ENCODE results near the gene KIAA1958. TPM values are rescaled to one million over a fixed set of nuclear protein-coding genes. Genes with fewer than 3 reads are reported as not detected.

KIAA1958 gene
- total RNA-seq, 4 donors from 2014 or later = 5.7 to 11.1 (median 6.8) TPM

GRCh38 chr9:112629671-112630485, 143.3 kb downstream of the KIAA1958 start:
- WGBS, 2 donors = 73 to 78% methylated on average over 6 of the region's 6 CpGs
- no peak overlapping the region for H3K4me3 ChIP-seq (ENCODE audit: low read depth, poor library complexity, severe bottlenecking)
- DNase-seq (ENCODE audit: low spot score in 2 of 2) = no peak
- intact Hi-C loops (cut with DNase I; ENCODE audit: low total_unique reads) = no loop called here
- TF ChIP-seq POLR2A (IDR thresholded peaks at IDR 0.05) (no peak), CTCF (IDR thresholded peaks at IDR 0.05) (no peak)

- no peak overlapping the region for H3K4me3 ChIP-seq (ENCODE audit: low read depth, poor library complexity, severe bottlenecking)
- intact Hi-C loops (cut with DNase I; ENCODE audit: low total_unique reads) = no loop called here
- TF ChIP-seq POLR2A (IDR thresholded peaks at IDR 0.05) (no peak), CTCF (IDR thresholded peaks at IDR 0.05) (no peak)
- no peak for DNase-seq (ENCODE audit: low spot score in 2 of 2)
- WGBS, 2 donors = 75 to 76% methylated on average over 3 of the region's 3 CpGs
These were observed 144.9 kb downstream of the KIAA1958 start for GRCh38 chr9:112631313-112632070.

DNA sequence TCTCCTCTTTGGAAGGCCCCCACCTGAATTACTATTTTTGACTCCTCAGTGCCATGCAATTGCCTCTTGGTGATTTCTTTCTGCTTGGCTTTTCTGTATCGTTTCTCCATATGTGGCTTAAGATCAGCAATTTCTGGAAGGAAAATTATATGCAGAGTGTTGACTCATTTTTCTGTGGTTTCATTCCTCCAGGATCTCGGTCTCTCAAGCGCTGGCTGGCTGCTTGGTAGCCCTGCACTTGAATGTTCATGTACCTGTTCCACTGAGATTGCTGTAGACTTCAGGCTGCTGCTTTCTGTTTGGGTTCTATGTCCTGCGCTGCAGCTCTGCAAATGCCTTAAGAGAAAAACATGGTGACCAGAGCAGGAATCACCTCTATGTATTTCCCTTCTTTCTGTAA, 153.7 kb downstream of the KIAA1958 start:
- TF ChIP-seq POLR2A (IDR thresholded peaks at IDR 0.05) = no peak
- TF ChIP-seq CTCF (IDR thresholded peaks at IDR 0.05) = no peak
- intact Hi-C loops (cut with DNase I; ENCODE audit: low total_unique reads) = no loop called here
- no peak overlapping the region for H3K4me3 ChIP-seq (ENCODE audit: low read depth, poor library complexity, severe bottlenecking)
- WGBS, 2 donors = 92 to 99% methylated on average over 4 of the region's 4 CpGs
- DNase-seq (ENCODE audit: low spot score in 2 of 2) = no peak

- DNase-seq (ENCODE audit: low spot score in 2 of 2) = no peak
- intact Hi-C loops (cut with DNase I; ENCODE audit: low total_unique reads) = no loop called here
- H3K4me3 ChIP-seq (ENCODE audit: low read depth, poor library complexity, severe bottlenecking) = no peak overlapping the region
- 91 to 96% methylated on average over 3 of the region's 3 CpGs for WGBS, 2 donors
- TF ChIP-seq POLR2A (IDR thresholded peaks at IDR 0.05) (no peak), CTCF (IDR thresholded peaks at IDR 0.05) (no peak)
These were observed 155.5 kb downstream of the KIAA1958 start for GRCh38 chr9:112642126-112642525.

- intact Hi-C loops (cut with DNase I; ENCODE audit: low total_unique reads) = no loop called here
- DNase-seq (ENCODE audit: low spot score in 2 of 2) = no peak
- no peak overlapping the region for H3K4me3 ChIP-seq (ENCODE audit: low read depth, poor library complexity, severe bottlenecking)
- TF ChIP-seq POLR2A (IDR thresholded peaks at IDR 0.05) = no peak
- TF ChIP-seq CTCF (IDR thresholded peaks at IDR 0.05) = no peak
- WGBS, 2 donors = 89 to 93% methylated on average over 3 of the region's 3 CpGs
These were observed 161.0 kb downstream of the KIAA1958 start for GRCh38 chr9:112647596-112647995.

Measured in lower leg skin (tissue), 4 donors.